Spinal cord (tissue), 10 donors: Measurements from ENCODE around the gene ANKRD13B. TPM values are rescaled to one million over a fixed set of nuclear protein-coding genes. Genes with fewer than 3 reads are reported as not detected.

Experiments used
- DNase-seq, 6 donors: peaks; one replicate each; pipeline versions ENCODE4 v3.0.0 to v3.0.0-alpha.2; 2013 to 2015; ENCODE audit warnings: low spot score in 6 of 6, low read depth in 4 of 6
- H3K27ac ChIP-seq: one replicate; pipeline ENCODE4 v1.5.1; 2013; ENCODE audit warnings: low read depth, low read length, control low read depth
- H3K27me3 ChIP-seq: one replicate; pipeline ENCODE4 v1.6.1; 2013; ENCODE audit warnings: low read length; ENCODE audit not compliant: control insufficient read depth, insufficient read depth
- H3K36me3 ChIP-seq: one replicate; pipeline ENCODE4 v1.6.1; 2013; ENCODE audit warnings: low read length; ENCODE audit not compliant: control insufficient read depth, insufficient read depth
- H3K4me1 ChIP-seq: one replicate; pipeline ENCODE4 v1.6.1; 2013; ENCODE audit warnings: low read length; ENCODE audit not compliant: control insufficient read depth, insufficient read depth
- H3K4me3 ChIP-seq: one replicate; pipeline ENCODE4 v1.5.1; 2013; ENCODE audit warnings: low read depth, low read length, control low read depth
- H3K9me3 ChIP-seq: one replicate; pipeline ENCODE4 v1.6.1; 2013; ENCODE audit warnings: low read length; ENCODE audit not compliant: control insufficient read depth, insufficient read depth
- WGBS: methylation state at CpG from one replicate; pipeline ENCODE4 v1.1.5; 2013; ENCODE audit warnings: missing lambda C conversion rate; ENCODE audit not compliant: insufficient coverage; 5-methylcytosine and 5-hydroxymethylcytosine counted together
- polyA plus RNA-seq, 2 donors: library from polyadenylated mRNA; unstranded; fragments of 120-200 nt; gene quantifications; one replicate each; pipeline ENCODE4 v1.2.1, GENCODE V29; 2013; ENCODE audit not compliant: insufficient read length in 2 of 2
- total RNA-seq, 2 donors: library from RNA; depleted of rRNA in 1 of 2; stranded (reverse); fragments of 120-200 nt in 1 of 2; fragments of >200 nt in 1 of 2; gene quantifications; one replicate each; pipeline versions ENCODE4 v1.2.3 to v1.2.4, GENCODE V29; 2013 to 2014
- donor health status: healthy.

Gene ANKRD13B
- total and polyA plus RNA-seq, 4 donors: 10.6 to 76.2 (median 38.4) TPM

- H3K4me3 ChIP-seq: peak overlapping the region; percentile 69
- H3K27me3 ChIP-seq: no peaks in the 10 kb centered on the region
- no peak for DNase-seq
- peak overlapping the region; percentile 19 for H3K27ac ChIP-seq
- peaks cover 88% of the 10 kb centered on the region for H3K4me1 ChIP-seq
- no peaks in the 10 kb centered on the region for H3K9me3 ChIP-seq
- WGBS: 72% methylated on average over 2 of the region's 6 CpGs
- H3K36me3 ChIP-seq: peaks cover 26% of the 10 kb centered on the region
Observed at GRCh38 chr17:29587591-29587990, 5.3 kb upstream of the ANKRD13B start.

- Histone ChIP-seq H3K4me3 (peak overlapping the region; percentile 69), H3K36me3 (peaks cover 21% of the 10 kb centered on the region), H3K4me1 (peaks cover 87% of the 10 kb centered on the region), H3K27me3 (no peaks in the 10 kb centered on the region), H3K9me3 (no peaks in the 10 kb centered on the region), H3K27ac (peak overlapping the region; percentile 74)
- WGBS: 0% methylated on average over 3 of the region's 8 CpGs
- DNase-seq: no peak
Observed at GRCh38 chr17:29588017-29588561, 4.8 kb upstream of the ANKRD13B start.

- Histone ChIP-seq H3K4me3 (peak overlapping the region; percentile 69), H3K36me3 (peaks cover 15% of the 10 kb centered on the region), H3K27me3 (no peaks in the 10 kb centered on the region), H3K4me1 (peaks cover 81% of the 10 kb centered on the region), H3K27ac (peak overlapping the region; percentile 74), H3K9me3 (no peaks in the 10 kb centered on the region)
- WGBS: under 1% methylated on average over 69 of the region's 72 CpGs
- peak in 1 of 6 donors; percentile 26 for DNase-seq
Observed at GRCh38 chr17:29588562-29589411, 4.1 kb upstream of the ANKRD13B start.

- H3K4me1 ChIP-seq: peaks cover 81% of the 10 kb centered on the region
- 3% methylated on average over 64 of the region's 70 CpGs for WGBS
- peak within 1 kb of the TSS; percentile 84 for H3K27ac ChIP-seq
- peaks cover 9% of the 10 kb centered on the region for H3K36me3 ChIP-seq
- H3K27me3 ChIP-seq: no peaks in the 10 kb centered on the region
- no peaks in the 10 kb centered on the region for H3K9me3 ChIP-seq
- H3K4me3 ChIP-seq: peak within 1 kb of the TSS; percentile 69
- peak in 5 of 6 donors; percentile 74 to 97 (median 86) for DNase-seq
Observed at GRCh38 chr17:29589524-29590410, 3.2 kb upstream of the ANKRD13B start, which contains the start of gene GIT1. GIT1 (minus strand) TSS chr17:29589648; CDS start chr17:29589378, 270 bp downstream.

- WGBS: 31% methylated on average over 27 of the region's 30 CpGs
- peak overlapping the region; percentile 49 for H3K4me3 ChIP-seq
- peak in 2 of 6 donors; percentile 60 to 75 for DNase-seq
Observed at GRCh38 chr17:29590411-29591145, 2.4 kb upstream of the ANKRD13B start.

GRCh38 chr17:29591146-29591736, 1.7 kb upstream of the ANKRD13B start:
- under 1% methylated on average over 24 of the region's 31 CpGs for whole genome bisulfite sequencing
- H3K4me3 ChIP-seq: peak overlapping the region; percentile 49
- H3K27me3 ChIP-seq: no peaks in the 10 kb centered on the region
- H3K9me3 ChIP-seq: no peaks in the 10 kb centered on the region
- H3K36me3 ChIP-seq: peaks cover 10% of the 10 kb centered on the region
- peaks cover 84% of the 10 kb centered on the region for H3K4me1 ChIP-seq
- peak overlapping the region; percentile 84 for H3K27ac ChIP-seq
- DNase-seq: peak in 2 of 6 donors; percentile 70 to 80

More at GRCh38 chr17:29590411-29591145, 2.4 kb upstream of the ANKRD13B start:
- Histone ChIP-seq H3K9me3 (no peaks in the 10 kb centered on the region), H3K4me1 (peaks cover 81% of the 10 kb centered on the region), H3K27ac (peak overlapping the region; percentile 84), H3K36me3 (peaks cover 6% of the 10 kb centered on the region), H3K27me3 (no peaks in the 10 kb centered on the region)

GRCh38 chr17:29591737-29592608, 959 bp upstream of the ANKRD13B start:
- H3K4me3 ChIP-seq: peak overlapping the region; percentile 49
- DNase-seq: peak in 5 of 6 donors; percentile 79 to 97 (median 86)
- WGBS: 14% methylated on average over 14 of the region's 25 CpGs
- H3K27me3 ChIP-seq: no peaks in the 10 kb centered on the region
- H3K4me1 ChIP-seq: peaks cover 85% of the 10 kb centered on the region
- H3K27ac ChIP-seq: peak overlapping the region; percentile 84
- peaks cover 5% of the 10 kb centered on the region for H3K36me3 ChIP-seq
- no peaks in the 10 kb centered on the region for H3K9me3 ChIP-seq
